C4-2B (cell line): ENCODE results near the gene CREB3L4.
A peak's percentile ranks its signal among the peaks of the same experiment; 100 is the strongest.

Experiments used
- H3K27ac ChIP-seq: fragments of 450-650 bp; 2 replicates; pipeline ENCODE4 v1.5.1; 2017
- CTCF ChIP-seq: fragments of 450-650 bp; conservative IDR thresholded peaks from 2 replicates; pipeline ENCODE4 v1.5.1; 2017; ENCODE audit warnings: mild to moderate bottlenecking
- ZFX ChIP-seq: fragments of 450-650 bp; IDR thresholded peaks from 2 replicates; pipeline ENCODE4 v1.6.1; 2017

Gene CREB3L4

DNA sequence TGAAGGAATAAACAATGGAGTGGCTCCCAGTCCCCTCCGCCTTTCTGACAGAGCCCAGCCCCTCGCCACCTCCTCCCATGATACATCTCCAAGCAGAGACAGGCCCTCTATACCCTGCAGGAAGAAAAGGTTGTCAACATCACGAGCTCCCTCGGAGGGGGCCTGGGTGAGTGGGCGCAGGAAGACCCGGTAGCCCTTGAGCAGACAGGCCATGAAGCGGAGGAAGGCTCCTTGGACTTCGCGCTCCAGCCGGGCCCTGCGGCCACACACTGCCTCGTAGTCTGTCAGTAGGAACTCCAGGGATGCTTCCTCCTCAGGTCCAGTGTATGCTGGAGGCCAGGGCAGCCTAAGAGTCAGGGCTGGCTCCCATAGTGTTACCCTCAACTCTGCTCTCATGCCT lies 28.2 kb upstream of the CREB3L4 start:
- TF ChIP-seq ZFX, result no peak
- TF ChIP-seq CTCF, result no peak
- H3K27ac ChIP-seq, result no peak overlapping the region

- no peak overlapping the region for H3K27ac ChIP-seq
- TF ChIP-seq ZFX, result no peak
- TF ChIP-seq CTCF, result no peak
These were observed 26.9 kb upstream of the CREB3L4 start for GRCh38 chr1:153940756-153941155.

- H3K27ac ChIP-seq, result no peak overlapping the region
- TF ChIP-seq ZFX, result no peak
- no peak for TF ChIP-seq CTCF
These were observed 25.6 kb upstream of the CREB3L4 start for GRCh38 chr1:153941826-153942725.

GRCh38 chr1:153942766-153943549 lies 24.7 kb upstream of the CREB3L4 start:
- TF ChIP-seq ZFX, result no peak
- TF ChIP-seq CTCF, result no peak
- H3K27ac ChIP-seq, result no peak overlapping the region

- TF ChIP-seq ZFX (no peak), CTCF (no peak)
- no peak overlapping the region for H3K27ac ChIP-seq
These were observed 23.5 kb upstream of the CREB3L4 start for GRCh38 chr1:153944005-153944826.

DNA sequence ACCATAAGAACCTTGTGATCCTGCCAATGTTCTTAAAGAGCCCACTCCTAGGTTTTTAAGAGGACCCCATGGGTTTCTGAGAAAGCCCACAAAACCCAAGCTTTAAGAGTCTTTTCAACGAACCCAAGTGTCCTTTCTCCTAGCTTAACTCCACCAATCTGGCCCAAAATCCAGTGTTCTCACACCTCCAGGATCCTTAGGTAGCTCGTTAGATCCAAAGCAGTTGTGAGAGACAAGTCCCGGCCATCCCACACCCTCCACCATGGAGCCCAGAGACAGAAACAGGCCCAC lies 22.9 kb upstream of the CREB3L4 start:
- TF ChIP-seq CTCF (no peak), ZFX (no peak)
- peak overlapping the region; percentile 94; the same call in 1 of the 2 replicates for H3K27ac ChIP-seq
